Lower leg skin (tissue), 3 donors: ENCODE data around the gene TFEB.

Experiments used
- CTCF ChIP-seq, 3 donors: fragments of 450-650 bp; IDR thresholded peaks; one replicate each; pipeline ENCODE4 v1.5.1; 2016; ENCODE audit warnings: antibody characterized with exemption in 3 of 3, mild to moderate bottlenecking in 3 of 3, moderate library complexity in 2 of 3
- POLR2A ChIP-seq, 2 donors: fragments of 450-650 bp; IDR thresholded peaks; one replicate each; pipeline ENCODE4 v1.6.1; 2016 to 2017; ENCODE audit warnings: antibody characterized with exemption in 2 of 2, mild to moderate bottlenecking in 1 of 2, moderate library complexity in 1 of 2

- no peak for TF ChIP-seq CTCF (IDR thresholded peaks at IDR 0.05)
- TF ChIP-seq POLR2A (IDR thresholded peaks at IDR 0.05): no peak
Observed at GRCh38 chr6:41706876-41707564, 28.4 kb downstream of the TFEB start.
